Mesodermal cell (in vitro differentiated cells): ENCODE data around the gene CELF4.

Experiments
- H3K27ac ChIP-seq: 2 replicates; pipeline ENCODE4 v1.7.0; 2013; ENCODE audit warnings: mild to moderate bottlenecking, low read depth, low read length, moderate library complexity; ENCODE audit not compliant: severe bottlenecking
- H3K36me3 ChIP-seq: 2 replicates; pipeline ENCODE4 v1.7.1; 2013; ENCODE audit warnings: mild to moderate bottlenecking, low read length, moderate library complexity; ENCODE audit not compliant: control insufficient read depth, insufficient read depth
- H3K4me1 ChIP-seq: one replicate; pipeline ENCODE4 v1.7.1; 2013; ENCODE audit warnings: mild to moderate bottlenecking, low read length; ENCODE audit not compliant: insufficient read depth, control insufficient read depth, poor library complexity, severe bottlenecking
- H3K4me3 ChIP-seq: 2 replicates; pipeline ENCODE4 v1.7.0; 2013; ENCODE audit warnings: low read length, control low read depth, mild to moderate bottlenecking; ENCODE audit not compliant: insufficient read depth, poor library complexity, severe bottlenecking; ENCODE audit errors: extremely low read depth
- H3K9me3 ChIP-seq: 2 replicates; pipeline ENCODE4 v1.7.1; 2013; ENCODE audit warnings: mild to moderate bottlenecking, low read length, moderate library complexity; ENCODE audit not compliant: control insufficient read depth
- WGBS, 2 experiments: methylation state at CpG; one replicate each; pipeline ENCODE4 v1.1.5; 2013; ENCODE audit warnings: missing lambda C conversion rate in 2 of 2; ENCODE audit not compliant: insufficient coverage in 2 of 2; 5-methylcytosine and 5-hydroxymethylcytosine counted together

Gene CELF4

DNA sequence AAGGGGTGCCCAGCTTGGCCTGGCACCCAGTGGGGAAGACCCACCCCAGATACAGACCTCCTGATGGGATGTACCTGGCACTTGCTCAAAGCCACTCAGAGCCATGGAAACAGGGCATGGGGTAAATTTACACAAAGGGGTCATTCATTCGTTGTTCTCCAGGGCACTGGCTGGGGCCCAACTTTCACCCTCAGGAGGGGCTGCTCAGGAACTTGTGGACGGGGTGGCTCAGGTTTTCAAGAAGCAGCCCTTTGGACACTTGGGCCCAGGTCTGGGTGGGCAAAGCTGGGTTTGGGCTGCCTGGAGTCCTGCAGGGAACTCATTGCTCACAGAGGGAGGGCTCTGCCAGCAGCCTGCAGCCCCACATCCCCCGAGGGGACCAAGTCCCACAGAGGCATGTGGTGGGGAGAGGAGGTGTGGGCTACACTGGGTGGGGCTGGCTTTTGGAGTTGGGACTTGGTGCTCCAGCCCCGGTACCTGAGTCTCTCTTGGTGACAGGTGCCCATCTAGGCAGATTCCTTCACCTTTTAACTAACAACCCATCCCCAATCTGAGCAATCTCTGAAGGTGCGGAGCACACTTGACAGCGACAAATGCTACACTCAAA is 172.3 kb downstream of the CELF4 start:
- 12 to 19% methylated on average over 5 of the region's 6 CpGs for WGBS, 2 experiments
- H3K27ac ChIP-seq: no peak overlapping the region
- H3K36me3 ChIP-seq: no peaks in the 10 kb centered on the region
- no peak overlapping the region for H3K4me3 ChIP-seq
- peaks cover 6% of the 10 kb centered on the region for H3K4me1 ChIP-seq
- H3K9me3 ChIP-seq: peaks cover 13% of the 10 kb centered on the region

DNA sequence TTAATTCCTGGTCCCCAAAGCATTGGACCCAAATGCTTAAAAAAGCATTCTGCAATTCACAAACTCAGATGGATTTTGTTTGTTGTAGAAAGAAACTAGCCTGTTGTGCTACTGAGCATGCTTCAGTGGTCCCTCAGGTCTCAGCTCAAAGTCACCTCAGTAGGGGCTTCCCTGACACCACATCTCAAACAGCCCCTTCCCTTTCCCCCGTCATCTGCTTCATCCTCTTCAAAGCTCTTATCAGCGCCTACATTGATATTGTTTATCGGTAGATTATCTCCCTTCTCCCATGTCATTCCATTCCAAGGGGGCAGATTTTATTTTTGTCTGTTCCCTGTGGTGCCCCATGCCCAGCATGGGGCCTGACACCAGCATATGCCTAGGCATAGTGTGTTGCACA is 172.9 kb downstream of the CELF4 start:
- WGBS, 2 experiments: 97 to 100% methylated on average over 1 to 3 of the region's 3 CpGs
- H3K4me1 ChIP-seq: peaks cover 6% of the 10 kb centered on the region
- no peaks in the 10 kb centered on the region for H3K36me3 ChIP-seq
- H3K9me3 ChIP-seq: peaks cover 13% of the 10 kb centered on the region
- no peak overlapping the region for H3K4me3 ChIP-seq
- H3K27ac ChIP-seq: no peak overlapping the region

DNA sequence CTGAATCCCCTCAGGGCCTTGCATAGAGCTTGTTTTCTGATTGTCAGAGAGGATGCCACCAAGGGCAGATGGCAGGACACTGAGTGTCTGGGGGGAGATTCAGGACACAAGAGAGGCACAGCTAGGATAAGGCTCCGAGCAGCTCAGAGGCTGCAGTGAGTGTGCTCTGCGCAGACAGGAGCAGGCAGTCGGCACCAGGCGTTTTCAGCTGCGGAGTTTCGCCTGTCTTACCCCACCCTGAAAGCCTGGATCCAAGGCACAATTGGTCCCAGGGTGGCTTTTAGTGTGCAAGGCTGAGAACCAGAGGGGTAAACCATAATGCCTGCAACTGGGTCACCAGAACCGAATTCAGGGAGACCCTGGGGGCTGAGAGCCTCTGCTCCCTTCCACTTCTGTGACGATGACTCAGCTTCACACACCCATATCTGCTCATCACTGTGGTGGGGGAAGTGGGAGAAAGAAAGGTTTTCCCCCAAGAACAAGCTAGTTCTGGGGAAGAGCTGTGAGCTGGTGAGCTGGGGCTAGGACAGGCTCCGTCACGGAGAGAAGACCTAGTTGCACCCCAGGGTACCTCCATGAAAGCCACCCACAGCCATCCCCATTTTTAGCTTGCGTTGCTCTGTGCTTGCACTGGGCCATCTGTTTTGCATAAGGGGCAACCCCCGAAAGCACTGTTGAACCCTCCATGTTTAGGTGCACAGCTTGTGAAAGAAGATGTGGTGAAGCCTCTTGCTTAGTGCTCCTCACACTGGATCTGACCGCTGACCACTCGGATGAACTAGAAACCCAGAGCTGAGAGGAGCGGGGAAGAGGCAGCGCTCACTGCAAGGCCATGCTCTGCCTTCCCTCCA is 173.7 kb downstream of the CELF4 start:
- 89 to 90% methylated on average over 11 to 13 of the region's 16 CpGs for WGBS, 2 experiments
- peaks cover 6% of the 10 kb centered on the region for H3K4me1 ChIP-seq
- no peak overlapping the region for H3K27ac ChIP-seq
- H3K9me3 ChIP-seq: peaks cover 13% of the 10 kb centered on the region
- no peak overlapping the region for H3K4me3 ChIP-seq
- H3K36me3 ChIP-seq: no peaks in the 10 kb centered on the region

DNA sequence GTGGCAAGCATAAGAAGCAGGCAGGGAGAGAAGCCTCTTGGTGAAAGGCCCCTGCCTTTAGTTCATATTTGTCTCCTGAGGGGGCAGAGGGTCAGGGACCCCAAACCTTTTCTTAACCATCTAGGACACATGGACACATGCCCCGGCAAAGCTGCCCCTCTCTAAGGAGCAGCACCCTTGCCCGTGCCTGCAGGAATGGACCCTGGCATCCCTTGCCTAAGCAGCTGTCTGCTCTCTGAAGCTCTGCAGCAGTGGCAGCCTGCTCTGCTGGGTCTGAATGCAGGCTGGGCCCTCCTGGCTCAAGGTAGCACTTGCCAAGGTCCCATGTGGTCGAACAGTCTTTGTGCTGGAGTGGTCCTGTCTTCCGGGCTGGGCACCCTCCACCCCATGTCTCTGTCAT is 174.4 kb downstream of the CELF4 start:
- Histone ChIP-seq H3K4me1 (peaks cover 6% of the 10 kb centered on the region), H3K36me3 (no peaks in the 10 kb centered on the region), H3K9me3 (peaks cover 13% of the 10 kb centered on the region), H3K4me3 (no peak overlapping the region), H3K27ac (no peak overlapping the region)
- WGBS, 2 experiments: 80 to 85% methylated on average over 4 of the region's 4 CpGs

DNA sequence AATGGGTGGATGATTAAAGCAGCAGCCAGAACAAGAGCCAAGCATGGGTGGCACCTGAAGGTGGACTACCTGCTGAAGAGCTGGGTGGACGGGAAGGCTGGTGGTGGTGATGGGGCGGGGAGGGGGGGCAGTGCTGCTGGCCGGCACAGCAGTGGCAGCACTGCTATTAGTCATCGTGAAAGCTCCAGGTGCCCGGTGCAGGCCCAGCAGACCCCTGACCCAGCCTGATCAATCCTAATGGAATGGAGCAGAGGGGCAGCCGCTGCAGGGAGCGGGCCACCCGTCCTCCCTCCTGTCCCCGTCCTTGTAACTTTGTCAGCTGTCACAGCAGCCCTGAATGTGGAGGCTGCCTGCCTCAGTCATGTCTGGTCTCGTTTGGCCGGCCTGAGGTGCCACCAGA is 174.9 kb downstream of the CELF4 start:
- Histone ChIP-seq H3K36me3 (no peaks in the 10 kb centered on the region), H3K9me3 (peaks cover 13% of the 10 kb centered on the region), H3K4me1 (peaks cover 6% of the 10 kb centered on the region), H3K4me3 (no peak overlapping the region), H3K27ac (no peak overlapping the region)
- 75 to 85% methylated on average over 10 to 11 of the region's 11 CpGs for WGBS, 2 experiments

DNA sequence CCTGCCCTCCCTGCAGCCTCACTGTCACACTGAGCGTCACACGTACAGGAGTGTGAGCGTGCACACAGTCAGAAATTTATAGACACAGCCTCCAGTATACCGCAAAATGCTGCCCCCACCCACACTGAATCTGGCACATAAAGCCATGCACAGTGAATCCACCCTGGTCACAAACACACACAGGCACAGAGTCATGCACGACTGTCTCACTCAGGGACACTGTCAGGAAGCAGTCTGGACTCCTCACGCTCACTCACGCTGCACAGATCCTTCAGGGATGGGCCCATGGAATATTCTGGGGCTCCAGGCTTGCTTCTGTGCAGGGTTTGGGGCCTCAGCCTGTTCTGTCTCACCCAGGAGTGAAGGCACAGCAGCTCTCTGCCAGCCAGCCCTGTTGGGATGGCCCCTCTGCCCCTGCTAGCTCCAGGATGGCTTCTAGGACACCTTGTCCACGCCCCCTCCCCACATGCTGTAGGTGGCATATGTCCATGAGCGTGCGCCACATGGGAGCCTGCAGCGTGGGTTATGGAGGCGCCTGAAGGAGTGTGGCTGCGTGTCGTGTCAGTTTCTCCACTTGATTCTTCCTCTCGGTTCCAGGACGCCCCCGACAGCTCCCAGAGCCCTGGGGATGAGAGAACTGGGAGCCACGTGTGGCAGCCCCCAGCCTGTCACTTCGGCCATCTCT is 175.8 kb downstream of the CELF4 start:
- peaks cover 13% of the 10 kb centered on the region for H3K9me3 ChIP-seq
- 90 to 93% methylated on average over 15 to 19 of the region's 19 CpGs for whole genome bisulfite sequencing, 2 experiments
- no peak overlapping the region for H3K4me3 ChIP-seq
- H3K4me1 ChIP-seq: peaks cover 6% of the 10 kb centered on the region
- H3K27ac ChIP-seq: no peak overlapping the region
- no peaks in the 10 kb centered on the region for H3K36me3 ChIP-seq

DNA sequence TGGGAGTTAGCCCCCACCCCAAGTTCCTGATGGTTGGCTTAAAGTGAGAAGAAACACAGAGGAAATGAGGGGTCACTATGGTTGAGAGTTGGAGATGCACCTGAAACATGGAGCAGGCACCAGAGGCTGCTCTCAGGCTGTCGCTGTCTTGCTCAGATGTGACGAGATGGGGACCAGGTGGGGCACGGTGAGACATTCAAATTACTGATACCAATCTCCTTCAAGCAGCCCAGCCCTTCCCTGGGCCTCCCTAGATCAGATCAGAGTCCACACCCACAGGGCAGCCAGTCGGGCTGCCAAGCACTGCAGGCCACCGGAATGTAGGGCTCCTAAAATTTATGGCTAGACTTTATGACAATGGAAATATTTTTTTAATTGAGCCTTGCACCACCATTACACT is 176.6 kb downstream of the CELF4 start:
- peaks cover 6% of the 10 kb centered on the region for H3K4me1 ChIP-seq
- H3K27ac ChIP-seq: no peak overlapping the region
- H3K4me3 ChIP-seq: no peak overlapping the region
- H3K36me3 ChIP-seq: no peaks in the 10 kb centered on the region
- 83% methylated on average over 1 of the region's 5 CpGs; no CpG with 5 or more reads in 1 of the 2 experiments for WGBS, 2 experiments
- peaks cover 13% of the 10 kb centered on the region for H3K9me3 ChIP-seq

DNA sequence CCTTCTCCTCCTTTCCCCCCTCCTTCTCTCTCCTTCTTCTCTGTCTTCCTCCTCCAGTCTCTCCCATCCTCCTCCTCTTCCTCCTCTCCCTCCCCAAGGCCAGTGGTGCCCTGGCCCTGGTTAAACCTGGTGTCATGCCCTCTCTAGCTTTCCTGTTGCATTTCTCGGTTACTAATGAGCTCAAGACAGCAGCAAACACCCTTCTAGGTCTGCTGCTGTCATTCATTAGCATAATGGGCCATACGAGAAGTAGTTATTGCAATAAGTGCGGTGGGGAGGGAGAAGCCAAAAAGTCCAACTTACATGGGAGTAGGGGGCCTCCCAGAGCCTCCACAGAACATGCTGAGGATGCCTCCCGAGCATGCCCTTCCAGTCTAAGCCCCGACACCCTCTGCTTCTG is 177.2 kb downstream of the CELF4 start:
- WGBS, 2 experiments: 53 to 71% methylated on average over 3 to 4 of the region's 5 CpGs
- H3K4me1 ChIP-seq: peaks cover 6% of the 10 kb centered on the region
- H3K36me3 ChIP-seq: no peaks in the 10 kb centered on the region
- peaks cover 13% of the 10 kb centered on the region for H3K9me3 ChIP-seq
- H3K4me3 ChIP-seq: no peak overlapping the region
- no peak overlapping the region for H3K27ac ChIP-seq

DNA sequence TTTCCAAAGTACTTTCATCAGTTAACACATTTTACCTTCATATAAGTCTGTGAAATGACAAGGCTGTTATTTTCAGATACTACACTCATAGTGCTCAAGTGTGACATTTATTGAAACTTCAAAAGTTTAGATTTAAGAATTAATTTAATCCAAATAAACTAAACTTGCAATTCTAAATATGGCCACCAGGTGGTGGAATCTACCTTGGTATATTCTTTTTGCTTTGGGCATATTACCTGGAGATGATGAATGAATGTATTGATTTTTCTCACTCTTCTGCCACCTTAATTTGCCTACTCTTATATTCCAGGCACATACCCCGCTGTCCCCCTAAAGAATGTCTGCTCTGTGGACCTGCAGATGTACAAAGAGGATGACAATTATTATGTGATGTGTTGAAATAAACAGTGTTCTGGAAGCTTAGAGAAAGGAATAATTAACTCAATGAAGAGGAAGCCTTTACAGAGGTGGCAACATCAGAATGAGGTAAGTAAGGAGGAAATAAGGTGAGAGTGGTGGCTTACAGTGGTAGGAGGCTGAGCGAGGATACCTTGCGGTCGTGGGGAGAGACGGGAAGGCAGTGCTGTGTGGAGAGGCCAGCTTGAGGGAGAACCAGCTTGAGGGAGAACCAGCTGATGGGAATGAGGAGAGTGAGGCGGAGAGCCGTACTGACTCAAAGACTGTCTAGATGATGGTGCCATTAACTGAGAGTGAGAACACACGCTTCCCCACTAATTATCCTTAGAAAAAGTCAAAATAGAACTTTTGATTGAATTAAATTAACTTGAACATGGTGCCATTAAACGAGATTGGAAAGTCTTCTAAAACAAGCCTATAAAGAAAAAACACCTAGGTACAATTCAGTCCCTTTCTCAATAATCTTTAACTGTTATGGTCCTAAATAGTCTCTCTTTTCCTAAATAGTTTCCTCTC is 179.5 kb downstream of the CELF4 start:
- H3K36me3 ChIP-seq: no peaks in the 10 kb centered on the region
- peaks cover 13% of the 10 kb centered on the region for H3K9me3 ChIP-seq
- H3K4me1 ChIP-seq: no peaks in the 10 kb centered on the region
- WGBS, 2 experiments: 77 to 92% methylated on average over 4 of the region's 9 CpGs
- no peak overlapping the region for H3K4me3 ChIP-seq
- H3K27ac ChIP-seq: no peak overlapping the region
